K562 (cell line): Measurements from ENCODE around the gene NAA38. TPM values are rescaled to one million over a fixed set of nuclear protein-coding genes. Genes with fewer than 3 reads are reported as not detected.

Experiments used
- ATAC-seq: fragments of 200-7000 bp; cut with Tn5 transposase; 3 replicates; pipeline ENCODE4 v1.9.1; 2020; ENCODE audit warnings: moderate library complexity
- BruUV-seq: library from RNA; stranded (reverse); fragments of 400-500 nt; replicated peaks from 2 replicates; lab custom pipeline; 2021; lab: Mats Ljungman, UMichigan
- CTCF ChIA-PET: fragments of 300-600 bp; formaldehyde crosslinking; extraction: SDS; loops from one replicate; lab custom pipeline; 2021; ENCODE audit warnings: low intra/inter-chr PET ratio; lab: Yijun Ruan, JAX
- POLR2A ChIA-PET: fragments of 300-600, 350-650 bp; sonication (Branson Sonifier 250); formaldehyde crosslinking; extraction: SDS; loops from one replicate; lab custom pipeline; 2021; ENCODE audit warnings: antibody characterized with exemption, inconsistent platforms; lab: Yijun Ruan, JAX
- DNase-seq, 4 experiments: peaks; one replicate each; pipeline versions ENCODE4 v3.0.0 to v3.0.0-alpha.2; 2011 to 2018; ENCODE audit warnings: low spot score in 3 of 4, mixed read lengths in 3 of 4; ENCODE audit errors: extremely low read depth in 1 of 4
- FAIRE-seq: peaks from 2 replicates; lab custom pipeline; 2011; peaks lifted over from hg19 to GRCh38; lab: Jason Lieb, UNC
- H2AFZ ChIP-seq: 2 replicates; pipeline ENCODE4 v1.6.0; 2011; ENCODE audit warnings: low read depth, low read length, control low read depth, inconsistent platforms
- H3K27ac ChIP-seq: fragments of 200-600 bp; 3 replicates; pipeline ENCODE4 v1.8.0; 2011; ENCODE audit warnings: low read depth, mild to moderate bottlenecking, control low read depth, inconsistent platforms, low read length, moderate library complexity, mixed read lengths; ENCODE audit errors: extremely low read depth
- H3K27me3 ChIP-seq, 2 experiments: fragments of 300-600 bp in 1 of 2; 2 replicates in 1 of 2; 3 replicates in 1 of 2; pipeline versions ENCODE4 v1.6.0 to v1.8.0; 2011; ENCODE audit warnings: inconsistent platforms in 2 of 2, low read length in 2 of 2, mild to moderate bottlenecking in 1 of 2, mixed read lengths in 1 of 2, moderate library complexity in 1 of 2; ENCODE audit not compliant: control insufficient read depth in 2 of 2, insufficient read depth in 2 of 2
- H3K36me3 ChIP-seq: fragments of 300-600 bp; 3 replicates; pipeline ENCODE4 v1.8.0; 2011; ENCODE audit warnings: mild to moderate bottlenecking, low read length, inconsistent platforms; ENCODE audit not compliant: control insufficient read depth, insufficient read depth
- H3K4me1 ChIP-seq, 2 experiments: fragments of 200-600 bp in 1 of 2; replicated peaks in 1 of 2; 2 replicates in 1 of 2; 3 replicates in 1 of 2; pipeline versions ENCODE4 v1.5.1 to v1.8.0; 2011; ENCODE audit warnings: inconsistent platforms in 2 of 2, low read length in 2 of 2, mild to moderate bottlenecking in 1 of 2, mixed read lengths in 1 of 2, moderate library complexity in 1 of 2; ENCODE audit not compliant: control insufficient read depth in 2 of 2, insufficient read depth in 2 of 2
- H3K4me2 ChIP-seq: 2 replicates; pipeline ENCODE4 v1.6.1; 2011; ENCODE audit warnings: low read length, control low read depth, inconsistent platforms, mixed read lengths; ENCODE audit not compliant: insufficient read depth
- H3K4me3 ChIP-seq: fragments of 200-600 bp; sonication (generic), shearing (Covaris generic); 2 replicates; pipeline ENCODE4 v1.5.1; 2016; ENCODE audit warnings: control low read depth, inconsistent platforms
- H3K79me2 ChIP-seq: fragments of 200-600 bp; 3 replicates; pipeline ENCODE4 v1.8.0; 2011; ENCODE audit warnings: low read length, inconsistent platforms; ENCODE audit not compliant: control insufficient read depth, insufficient read depth
- H3K9ac ChIP-seq, 2 experiments: 2 replicates each; pipeline versions ENCODE4 v1.6.0 to v1.6.1; 2011; ENCODE audit warnings: low read depth in 2 of 2, low read length in 2 of 2, control low read depth in 1 of 2, inconsistent platforms in 1 of 2, mild to moderate bottlenecking in 1 of 2, mixed read lengths in 1 of 2; ENCODE audit not compliant: insufficient read depth in 1 of 2
- H3K9me1 ChIP-seq: one replicate; pipeline ENCODE4 v1.6.0; 2011; ENCODE audit warnings: inconsistent platforms, mild to moderate bottlenecking, low read length, moderate library complexity; ENCODE audit not compliant: control insufficient read depth, insufficient read depth
- H3K9me3 ChIP-seq: replicated peaks from 2 replicates; pipeline ENCODE4 v1.5.1; 2011; ENCODE audit warnings: low read depth, low read length, inconsistent platforms; ENCODE audit not compliant: control insufficient read depth, insufficient read depth
- H4K20me1 ChIP-seq: replicated peaks from 2 replicates; pipeline ENCODE4 v1.6.1; 2011; ENCODE audit warnings: low read length, inconsistent platforms, mixed read lengths; ENCODE audit not compliant: control insufficient read depth, insufficient read depth
- BCOR ChIP-seq: fragments of 450-650 bp; IDR thresholded peaks from 2 replicates; pipeline ENCODE4 v1.6.1; 2016
- CREB3 ChIP-seq: fragments of 450-650 bp; conservative IDR thresholded peaks from 2 replicates; pipeline ENCODE4 v1.6.1; 2016; ENCODE audit warnings: missing genetic modification characterization, low read depth, mild to moderate bottlenecking, missing compliant biosample characterization, moderate library complexity
- DLX4 ChIP-seq: fragments of 250-450 bp; sonication (Bioruptor Pico); IDR thresholded peaks from 2 replicates; pipeline ENCODE4 v1.6.1; 2021; ENCODE audit warnings: mild to moderate bottlenecking
- EGR1 ChIP-seq: fragments of 450-650 bp; conservative IDR thresholded peaks from 2 replicates; pipeline ENCODE4 v1.6.1; 2017; ENCODE audit warnings: mild to moderate bottlenecking
- EP300 ChIP-seq: IDR thresholded peaks from 2 replicates; pipeline ENCODE4 v1.6.1; 2012; ENCODE audit warnings: low read length, improper control_type of control experiment
- KAT8 ChIP-seq: fragments of 450-650 bp; IDR thresholded peaks from 2 replicates; pipeline ENCODE4 v1.6.1; 2016; ENCODE audit warnings: low read depth, mild to moderate bottlenecking
- MTA2 ChIP-seq: fragments of 450-650 bp; IDR thresholded peaks from 2 replicates; pipeline ENCODE4 v1.6.1; 2016; ENCODE audit warnings: low read depth
- NFATC3 ChIP-seq: fragments of 450-650 bp; IDR thresholded peaks from 2 replicates; pipeline ENCODE4 v1.6.1; 2017; ENCODE audit warnings: mild to moderate bottlenecking
- POLR2A ChIP-seq: fragments of 450-650 bp; conservative IDR thresholded peaks from 2 replicates; pipeline ENCODE4 v1.6.1; 2016
- POLR2H ChIP-seq: IDR thresholded peaks from 2 replicates; pipeline ENCODE4 v1.6.1; 2016; ENCODE audit warnings: missing genetic modification characterization, low read depth, mild to moderate bottlenecking, control low read depth, missing compliant biosample characterization, moderate library complexity
- RBM15 ChIP-seq: fragments of 200-400 bp; formaldehyde crosslinking; IDR thresholded peaks from 2 replicates; pipeline ENCODE4 v1.6.1; 2018; ENCODE audit warnings: mild to moderate bottlenecking, low read length, moderate library complexity; ENCODE audit not compliant: insufficient read depth
- RERE ChIP-seq: sonication (generic); formaldehyde crosslinking; IDR thresholded peaks from 2 replicates; pipeline ENCODE4 v1.8.0; 2023; ENCODE audit warnings: missing genetic modification reagents, mild to moderate bottlenecking, borderline replicate concordance
- TAF1 ChIP-seq: IDR thresholded peaks from 2 replicates; pipeline ENCODE4 v1.6.1; 2011; ENCODE audit warnings: mild to moderate bottlenecking, low read length, moderate library complexity; ENCODE audit not compliant: insufficient read depth, control insufficient read depth, severe bottlenecking; ENCODE audit errors: extremely low read depth
- THRAP3 ChIP-seq: fragments of 450-650 bp; IDR thresholded peaks from 2 replicates; pipeline ENCODE4 v1.6.1; 2016; ENCODE audit warnings: mild to moderate bottlenecking, inconsistent platforms, borderline replicate concordance
- ZNF354B ChIP-seq: fragments of 250-450 bp; sonication (Bioruptor Pico); IDR thresholded peaks from 2 replicates; pipeline ENCODE4 v1.4.0; 2020
- WGBS: fragments of 100-300 bp; shearing (Covaris generic); methylation state at CpG from one replicate; pipeline ENCODE4 v1.1.6; 2016; ENCODE audit warnings: low coverage, mixed read lengths; ENCODE audit not compliant: insufficient coverage; ENCODE audit errors: missing lambda C conversion rate; 5-methylcytosine and 5-hydroxymethylcytosine counted together
- in situ Hi-C: fragments of 300-500 bp; cut with MboI; formaldehyde crosslinking; loops from 4 replicates; pipeline ENCODE4 v1.15.0; 2018; ENCODE audit warnings: inconsistent platforms, mixed read lengths
- intact Hi-C: fragments of 100-400 bp; cut with micrococcal nuclease; formaldehyde crosslinking; loops from 2 replicates; pipeline ENCODE4 v1.14.2; 2022
- polyA plus RNA-seq, 8 experiments: library from polyadenylated mRNA; depleted of rRNA in 4 of 8; stranded (reverse) in 5 of 8; unstranded in 3 of 8; fragments of >200 nt; fragmentation: Nextera tagmentation in 2 of 8; fragmentation: Illumina TruSeq in 1 of 8; extraction: Ambion mirVana in 2 of 8; extraction: Trizol in 1 of 8; gene quantifications; 2 replicates each; pipeline versions ENCODE4 v1.2.1 to v1.2.3, GENCODE V29; 2011 to 2014; ENCODE audit warnings: inconsistent platforms in 1 of 8, missing spikeins in 1 of 8
- total RNA-seq, 7 experiments: library from RNA; depleted of rRNA in 6 of 7; stranded (reverse); fragments of >200 nt in 6 of 7; fragmentation: Illumina TruSeq in 2 of 7; extraction: Trizol in 2 of 7; gene quantifications; 2 replicates each; pipeline versions ENCODE4 v1.2.1 to v1.2.3, GENCODE V29; 2011 to 2021; ENCODE audit warnings: low replicate concordance in 1 of 7

The NAA38 gene
- total and polyA plus RNA-seq, 9 of the 15 experiments (the other 6 are each of a cell fraction or from before 2014, with no cell fraction given): 16.4 to 99.8 (median 57.3) TPM

- Histone ChIP-seq H3K27me3 (no peaks in the 10 kb centered on the region), H4K20me1 (no peaks in the 10 kb centered on the region), H3K9me1 (no peaks in the 10 kb centered on the region), H3K36me3 (peaks cover 20% of the 10 kb centered on the region; the same call in 1 of the 3 replicates), H3K9me3 (no peaks in the 10 kb centered on the region), H3K4me1 (no peaks in the 10 kb centered on the region; a peak in 1 of 5 replicates), H3K27ac (no peak overlapping the region), H3K4me3 (no peak overlapping the region), H3K4me2 (no peak overlapping the region), H2AFZ (no peak overlapping the region), H3K9ac (no peak overlapping the region), H3K79me2 (no peaks in the 10 kb centered on the region; the same call in 2 of the 3 replicates)
- 72% methylated on average over 3 of the region's 5 CpGs for WGBS
- ChIA-PET CTCF (no interaction called here), POLR2A (no interaction called here)
- TF ChIP-seq BCOR (no peak), NFATC3 (no peak), POLR2A (no peak), CREB3 (tag) (no peak), THRAP3 (no peak), MTA2 (no peak), EP300 (no peak), KAT8 (no peak), RERE (no peak), ZNF354B (no peak), DLX4 (CRISPR knock-in tag) (no peak), POLR2H (tag) (no peak), RBM15 (no peak), EGR1 (no peak), TAF1 (no peak)
- no peak for ATAC-seq
- intact Hi-C loops (no loop called here), in situ Hi-C loops (no loop called here)
- BruUV-seq: no TSS peak
- no peak for DNase-seq
- no peak for FAIRE-seq
These were observed 10.5 kb upstream of the NAA38 start for GRCh38 chr17:7867881-7868329.
